HCT116 (cell line): Measurements from ENCODE around the gene SLC9A9. TPM values are rescaled to one million over a fixed set of nuclear protein-coding genes. Genes with fewer than 3 reads are reported as not detected.

Source experiments
- ATAC-seq: fragments of 200-7000 bp; cut with Tn5 transposase; 2 replicates; pipeline ENCODE4 v1.9.1; 2020; ENCODE audit warnings: mild to moderate bottlenecking, moderate library complexity
- BruUV-seq: library from RNA; stranded (reverse); fragments of 400-500 nt; replicated peaks from 2 replicates; lab custom pipeline; 2021; lab: Mats Ljungman, UMichigan
- CTCF ChIA-PET: fragments of 300-600 bp; sonication (Branson Sonifier 250); formaldehyde crosslinking; loops from one replicate; lab custom pipeline; 2021; ENCODE audit warnings: antibody characterized with exemption; lab: Charles Lee
- POLR2A ChIA-PET: fragments of 300-600, 350-600 bp; sonication (Branson Sonifier 250); formaldehyde crosslinking; loops from one replicate; lab custom pipeline; 2021; ENCODE audit warnings: antibody characterized with exemption; lab: Charles Lee
- RAD21 ChIA-PET, 2 experiments: fragments of 300-600 bp; sonication (Branson Sonifier 250); formaldehyde crosslinking; loops; one replicate each; lab custom pipeline; 2023; ENCODE audit warnings: low total read pairs in 2 of 2; ENCODE audit not compliant: uncharacterized antibody in 2 of 2, unreplicated experiment in 2 of 2, low non-redundant PET in 1 of 2; lab: Charles Lee
- DNase-seq: peaks from one replicate; pipeline ENCODE4 v3.0.0-alpha.2; 2010; ENCODE audit warnings: low read depth, low spot score
- H2AFZ ChIP-seq: fragments of 200-600 bp; shearing (Covaris generic), sonication (generic); 2 replicates; pipeline ENCODE4 v1.6.1; 2017; ENCODE audit warnings: low read depth, mixed run types, mixed read lengths, antibody characterized with exemption, low read length; ENCODE audit not compliant: poor library complexity, severe bottlenecking
- H3K27ac ChIP-seq: 2 replicates; pipeline ENCODE4 v1.5.1; 2012; ENCODE audit warnings: low read depth, low read length
- H3K27me3 ChIP-seq: fragments of 200-600 bp; sonication (generic); 2 replicates; pipeline ENCODE4 v1.6.1; 2016; ENCODE audit warnings: mixed run types, low read length, mixed read lengths; ENCODE audit not compliant: insufficient read depth
- H3K36me3 ChIP-seq, 2 experiments: fragments of 200-500 bp in 1 of 2; fragments of 200-600 bp in 1 of 2; sonication (Bioruptor generic) in 1 of 2; sonication (generic) in 1 of 2; 2 replicates each; pipeline versions ENCODE4 v1.5.1 to v1.6.1; 2014 to 2016; ENCODE audit warnings: low read length in 2 of 2, inconsistent platforms in 1 of 2, mixed read lengths in 1 of 2, mixed run types in 1 of 2; ENCODE audit not compliant: insufficient read depth in 2 of 2, control insufficient read depth in 1 of 2
- H3K4me1 ChIP-seq, 2 experiments: fragments of 200-600 bp in 1 of 2; sonication (generic) in 1 of 2; 2 replicates each; pipeline versions ENCODE4 v1.5.1 to v1.6.1; 2012 to 2017; ENCODE audit warnings: low read length in 2 of 2, inconsistent platforms in 1 of 2, mild to moderate bottlenecking in 1 of 2, mixed read lengths in 1 of 2, mixed run types in 1 of 2, moderate library complexity in 1 of 2; ENCODE audit not compliant: insufficient read depth in 2 of 2, control insufficient read depth in 1 of 2
- H3K4me2 ChIP-seq: fragments of 200-600 bp; sonication (generic); 2 replicates; pipeline ENCODE4 v1.6.1; 2017; ENCODE audit warnings: mixed run types, low read length, mixed read lengths
- H3K4me3 ChIP-seq, 2 experiments: fragments of 200-600 bp in 1 of 2; sonication (generic) in 1 of 2; replicated peaks in 1 of 2; 2 replicates each; pipeline ENCODE4 v1.5.1; 2011 to 2016; ENCODE audit warnings: low read length in 2 of 2, control low read depth in 1 of 2, low read depth in 1 of 2, mild to moderate bottlenecking in 1 of 2, mixed read lengths in 1 of 2, mixed run types in 1 of 2
- H3K79me2 ChIP-seq: fragments of 200-600 bp; sonication (generic); 2 replicates; pipeline ENCODE4 v1.6.1; 2017; ENCODE audit warnings: mild to moderate bottlenecking, mixed run types, low read length, moderate library complexity, mixed read lengths; ENCODE audit not compliant: insufficient read depth
- H3K9ac ChIP-seq: fragments of 200-600 bp; sonication (generic); 2 replicates; pipeline ENCODE4 v1.6.1; 2016; ENCODE audit warnings: low read length, mixed read lengths
- H3K9me2 ChIP-seq: fragments of 200-600 bp; sonication (generic), shearing (Covaris generic); 2 replicates; pipeline ENCODE4 v1.6.1; 2017; ENCODE audit warnings: mixed run types, mild to moderate bottlenecking, moderate library complexity; ENCODE audit not compliant: insufficient read depth
- H3K9me3 ChIP-seq, 2 experiments: fragments of 200-500 bp in 1 of 2; fragments of 200-600 bp in 1 of 2; sonication (Bioruptor generic) in 1 of 2; sonication (generic) in 1 of 2; 2 replicates each; pipeline ENCODE4 v1.6.1; 2014 to 2017; ENCODE audit warnings: low read length in 2 of 2, mixed read lengths in 2 of 2, inconsistent platforms in 1 of 2, low read depth in 1 of 2, mild to moderate bottlenecking in 1 of 2, mixed run types in 1 of 2, moderate library complexity in 1 of 2; ENCODE audit not compliant: control insufficient read depth in 1 of 2, insufficient read depth in 1 of 2
- H4K20me1 ChIP-seq: fragments of 200-600 bp; sonication (generic), shearing (Covaris generic); 2 replicates; pipeline ENCODE4 v1.6.1; 2017; ENCODE audit warnings: mixed run types, mild to moderate bottlenecking, moderate library complexity; ENCODE audit not compliant: insufficient read depth
- CBX3 ChIP-seq: IDR thresholded peaks from 2 replicates; pipeline ENCODE4 v1.6.1; 2012; ENCODE audit warnings: low read depth
- ELF1 ChIP-seq: IDR thresholded peaks from 2 replicates; pipeline ENCODE4 v1.6.1; 2012; ENCODE audit warnings: low read depth, borderline replicate concordance
- EZH2phosphoT487 ChIP-seq: fragments of 200-600 bp; IDR thresholded peaks from 2 replicates; pipeline ENCODE4 v1.6.1; 2018; ENCODE audit warnings: antibody characterized with exemption, borderline replicate concordance
- SIN3A ChIP-seq: IDR thresholded peaks from 2 replicates; pipeline ENCODE4 v1.6.1; 2012; ENCODE audit warnings: low read depth
- SP1 ChIP-seq: IDR thresholded peaks from 2 replicates; pipeline ENCODE4 v1.6.1; 2012; ENCODE audit warnings: low read depth
- SRF ChIP-seq: IDR thresholded peaks from 2 replicates; pipeline ENCODE4 v1.6.1; 2012; ENCODE audit warnings: low read depth
- TCF7L2 ChIP-seq: IDR thresholded peaks from 2 replicates; pipeline ENCODE4 v1.7.0; 2011; ENCODE audit warnings: borderline replicate concordance, inconsistent platforms; ENCODE audit not compliant: insufficient read depth, insufficient read length; ENCODE audit errors: extremely low read depth
- ZFX ChIP-seq: fragments of 450-650 bp; IDR thresholded peaks from 2 replicates; pipeline ENCODE4 v1.6.1; 2017
- ZNF274 ChIP-seq: fragments of 200-500 bp; sonication (Bioruptor generic); IDR thresholded peaks from 2 replicates; pipeline ENCODE4 v1.6.1; 2014; ENCODE audit warnings: mild to moderate bottlenecking, low read depth, low read length, inconsistent platforms
- intact Hi-C: fragments of 100-400 bp; cut with micrococcal nuclease; formaldehyde crosslinking; loops from 2 replicates; pipeline ENCODE4 v1.10.0; 2022
- total RNA-seq: library from RNA; stranded (reverse); gene quantifications from one replicate; pipeline ENCODE4 v1.2.1, GENCODE V29; 2021; ENCODE audit not compliant: unreplicated experiment
- TF ChIP-seq, protein P1 (sequence below): IDR thresholded peaks from 2 replicates; pipeline ENCODE4 v1.6.1; 2012
- TF ChIP-seq, protein P2 (sequence below): IDR thresholded peaks from 2 replicates; pipeline ENCODE4 v1.6.1; 2012; ENCODE audit warnings: low read depth
- TF ChIP-seq, protein P3 (sequence below), 3 experiments: fragments of 200-600 bp in 1 of 3; sonication (generic) in 1 of 3; IDR thresholded peaks in 2 of 3; conservative IDR thresholded peaks in 1 of 3; 2 replicates each; pipeline ENCODE4 v1.5.1; 2012 to 2017; ENCODE audit warnings: low read depth in 2 of 3, low read length in 2 of 3, antibody characterized with exemption in 1 of 3, borderline replicate concordance in 1 of 3, control low read depth in 1 of 3, mild to moderate bottlenecking in 1 of 3, mixed read lengths in 1 of 3, mixed run types in 1 of 3, moderate library complexity in 1 of 3; ENCODE audit not compliant: insufficient read depth in 1 of 3
- TF ChIP-seq, protein P4 (sequence below): IDR thresholded peaks from 2 replicates; pipeline ENCODE4 v1.6.1; 2011; ENCODE audit warnings: mild to moderate bottlenecking, low read length, moderate library complexity; ENCODE audit not compliant: insufficient replicate concordance; ENCODE audit errors: extremely low read depth

SLC9A9 gene
- total RNA-seq, 1 experiment from 2014 or later = 0.20 TPM

DNA sequence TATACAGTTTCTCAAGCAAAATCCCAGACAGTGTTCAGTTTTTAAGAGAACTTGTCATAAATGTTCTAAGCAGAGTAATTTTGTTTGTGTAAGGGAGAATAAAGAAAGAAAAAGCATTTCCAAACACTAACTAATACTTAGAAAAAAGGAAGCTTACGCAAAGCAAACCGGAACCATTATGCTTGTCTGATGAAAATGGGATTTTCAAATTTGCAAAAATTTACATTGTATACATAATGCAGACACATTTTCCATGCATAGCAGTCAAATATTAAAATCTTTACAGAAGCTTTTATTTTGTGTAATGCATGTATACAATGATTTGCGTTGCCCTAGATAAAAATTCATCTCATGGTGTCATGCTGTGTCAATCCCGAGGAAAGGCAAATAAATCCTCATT lies 229.0 kb downstream of the SLC9A9 start:
- Histone ChIP-seq H3K27me3 (no peaks in the 10 kb centered on the region), H4K20me1 (no peaks in the 10 kb centered on the region), H3K9me2 (no peaks in the 10 kb centered on the region), H3K27ac (no peak overlapping the region), H3K79me2 (no peaks in the 10 kb centered on the region), H3K36me3 (no peaks in the 10 kb centered on the region), H3K4me3 (no peak overlapping the region), H3K4me1 (no peaks in the 10 kb centered on the region), H3K9ac (no peak overlapping the region), H3K9me3 (no peaks in the 10 kb centered on the region), H2AFZ (no peak overlapping the region)
- intact Hi-C loops = no loop called here
- ChIA-PET POLR2A (no interaction called here), RAD21 (no interaction called here), CTCF (no interaction called here)
- no TSS peak for BruUV-seq
- DNase-seq = no peak
- TF ChIP-seq, protein P1, sequence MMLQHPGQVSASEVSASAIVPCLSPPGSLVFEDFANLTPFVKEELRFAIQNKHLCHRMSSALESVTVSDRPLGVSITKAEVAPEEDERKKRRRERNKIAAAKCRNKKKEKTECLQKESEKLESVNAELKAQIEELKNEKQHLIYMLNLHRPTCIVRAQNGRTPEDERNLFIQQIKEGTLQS = no peak
- TF ChIP-seq ZNF274 (no peak), SIN3A (no peak), TCF7L2 (no peak), SP1 (no peak), SRF (no peak), ZFX (no peak), ELF1 (no peak), CBX3 (no peak), EZH2phosphoT487 (no peak)
- TF ChIP-seq, protein P2, sequence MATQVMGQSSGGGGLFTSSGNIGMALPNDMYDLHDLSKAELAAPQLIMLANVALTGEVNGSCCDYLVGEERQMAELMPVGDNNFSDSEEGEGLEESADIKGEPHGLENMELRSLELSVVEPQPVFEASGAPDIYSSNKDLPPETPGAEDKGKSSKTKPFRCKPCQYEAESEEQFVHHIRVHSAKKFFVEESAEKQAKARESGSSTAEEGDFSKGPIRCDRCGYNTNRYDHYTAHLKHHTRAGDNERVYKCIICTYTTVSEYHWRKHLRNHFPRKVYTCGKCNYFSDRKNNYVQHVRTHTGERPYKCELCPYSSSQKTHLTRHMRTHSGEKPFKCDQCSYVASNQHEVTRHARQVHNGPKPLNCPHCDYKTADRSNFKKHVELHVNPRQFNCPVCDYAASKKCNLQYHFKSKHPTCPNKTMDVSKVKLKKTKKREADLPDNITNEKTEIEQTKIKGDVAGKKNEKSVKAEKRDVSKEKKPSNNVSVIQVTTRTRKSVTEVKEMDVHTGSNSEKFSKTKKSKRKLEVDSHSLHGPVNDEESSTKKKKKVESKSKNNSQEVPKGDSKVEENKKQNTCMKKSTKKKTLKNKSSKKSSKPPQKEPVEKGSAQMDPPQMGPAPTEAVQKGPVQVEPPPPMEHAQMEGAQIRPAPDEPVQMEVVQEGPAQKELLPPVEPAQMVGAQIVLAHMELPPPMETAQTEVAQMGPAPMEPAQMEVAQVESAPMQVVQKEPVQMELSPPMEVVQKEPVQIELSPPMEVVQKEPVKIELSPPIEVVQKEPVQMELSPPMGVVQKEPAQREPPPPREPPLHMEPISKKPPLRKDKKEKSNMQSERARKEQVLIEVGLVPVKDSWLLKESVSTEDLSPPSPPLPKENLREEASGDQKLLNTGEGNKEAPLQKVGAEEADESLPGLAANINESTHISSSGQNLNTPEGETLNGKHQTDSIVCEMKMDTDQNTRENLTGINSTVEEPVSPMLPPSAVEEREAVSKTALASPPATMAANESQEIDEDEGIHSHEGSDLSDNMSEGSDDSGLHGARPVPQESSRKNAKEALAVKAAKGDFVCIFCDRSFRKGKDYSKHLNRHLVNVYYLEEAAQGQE = no peak
- TF ChIP-seq, protein P3, sequence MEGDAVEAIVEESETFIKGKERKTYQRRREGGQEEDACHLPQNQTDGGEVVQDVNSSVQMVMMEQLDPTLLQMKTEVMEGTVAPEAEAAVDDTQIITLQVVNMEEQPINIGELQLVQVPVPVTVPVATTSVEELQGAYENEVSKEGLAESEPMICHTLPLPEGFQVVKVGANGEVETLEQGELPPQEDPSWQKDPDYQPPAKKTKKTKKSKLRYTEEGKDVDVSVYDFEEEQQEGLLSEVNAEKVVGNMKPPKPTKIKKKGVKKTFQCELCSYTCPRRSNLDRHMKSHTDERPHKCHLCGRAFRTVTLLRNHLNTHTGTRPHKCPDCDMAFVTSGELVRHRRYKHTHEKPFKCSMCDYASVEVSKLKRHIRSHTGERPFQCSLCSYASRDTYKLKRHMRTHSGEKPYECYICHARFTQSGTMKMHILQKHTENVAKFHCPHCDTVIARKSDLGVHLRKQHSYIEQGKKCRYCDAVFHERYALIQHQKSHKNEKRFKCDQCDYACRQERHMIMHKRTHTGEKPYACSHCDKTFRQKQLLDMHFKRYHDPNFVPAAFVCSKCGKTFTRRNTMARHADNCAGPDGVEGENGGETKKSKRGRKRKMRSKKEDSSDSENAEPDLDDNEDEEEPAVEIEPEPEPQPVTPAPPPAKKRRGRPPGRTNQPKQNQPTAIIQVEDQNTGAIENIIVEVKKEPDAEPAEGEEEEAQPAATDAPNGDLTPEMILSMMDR (IDR thresholded peaks at IDR 0.05 in 2 of 3, conservative IDR thresholded peaks at IDR 0.05 in 1 of 3; ENCODE audit: borderline replicate concordance in 1 of 3, insufficient read depth in 1 of 3, low read depth in 2 of 3, low read length in 2 of 3) = no peak
- TF ChIP-seq, protein P4, sequence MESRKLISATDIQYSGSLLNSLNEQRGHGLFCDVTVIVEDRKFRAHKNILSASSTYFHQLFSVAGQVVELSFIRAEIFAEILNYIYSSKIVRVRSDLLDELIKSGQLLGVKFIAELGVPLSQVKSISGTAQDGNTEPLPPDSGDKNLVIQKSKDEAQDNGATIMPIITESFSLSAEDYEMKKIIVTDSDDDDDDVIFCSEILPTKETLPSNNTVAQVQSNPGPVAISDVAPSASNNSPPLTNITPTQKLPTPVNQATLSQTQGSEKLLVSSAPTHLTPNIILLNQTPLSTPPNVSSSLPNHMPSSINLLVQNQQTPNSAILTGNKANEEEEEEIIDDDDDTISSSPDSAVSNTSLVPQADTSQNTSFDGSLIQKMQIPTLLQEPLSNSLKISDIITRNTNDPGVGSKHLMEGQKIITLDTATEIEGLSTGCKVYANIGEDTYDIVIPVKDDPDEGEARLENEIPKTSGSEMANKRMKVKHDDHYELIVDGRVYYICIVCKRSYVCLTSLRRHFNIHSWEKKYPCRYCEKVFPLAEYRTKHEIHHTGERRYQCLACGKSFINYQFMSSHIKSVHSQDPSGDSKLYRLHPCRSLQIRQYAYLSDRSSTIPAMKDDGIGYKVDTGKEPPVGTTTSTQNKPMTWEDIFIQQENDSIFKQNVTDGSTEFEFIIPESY = no peak
- TF ChIP-seq, all 23 proteins: peak for 0
- ATAC-seq = no peak
- H3K4me2 ChIP-seq = no peak overlapping the region
